ENCODE data around the gene KIF5A.
A peak's percentile ranks its signal among the peaks of the same experiment; 100 is the strongest.

The KIF5A gene

GRCh38 chr12:57579677-57580465, 30.0 kb downstream of the KIF5A start:
- TF ChIP-seq, protein P1, sequence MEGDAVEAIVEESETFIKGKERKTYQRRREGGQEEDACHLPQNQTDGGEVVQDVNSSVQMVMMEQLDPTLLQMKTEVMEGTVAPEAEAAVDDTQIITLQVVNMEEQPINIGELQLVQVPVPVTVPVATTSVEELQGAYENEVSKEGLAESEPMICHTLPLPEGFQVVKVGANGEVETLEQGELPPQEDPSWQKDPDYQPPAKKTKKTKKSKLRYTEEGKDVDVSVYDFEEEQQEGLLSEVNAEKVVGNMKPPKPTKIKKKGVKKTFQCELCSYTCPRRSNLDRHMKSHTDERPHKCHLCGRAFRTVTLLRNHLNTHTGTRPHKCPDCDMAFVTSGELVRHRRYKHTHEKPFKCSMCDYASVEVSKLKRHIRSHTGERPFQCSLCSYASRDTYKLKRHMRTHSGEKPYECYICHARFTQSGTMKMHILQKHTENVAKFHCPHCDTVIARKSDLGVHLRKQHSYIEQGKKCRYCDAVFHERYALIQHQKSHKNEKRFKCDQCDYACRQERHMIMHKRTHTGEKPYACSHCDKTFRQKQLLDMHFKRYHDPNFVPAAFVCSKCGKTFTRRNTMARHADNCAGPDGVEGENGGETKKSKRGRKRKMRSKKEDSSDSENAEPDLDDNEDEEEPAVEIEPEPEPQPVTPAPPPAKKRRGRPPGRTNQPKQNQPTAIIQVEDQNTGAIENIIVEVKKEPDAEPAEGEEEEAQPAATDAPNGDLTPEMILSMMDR (IDR thresholded peaks at IDR 0.05; ENCODE audit: low read depth, low read length), result no peak
- no peak overlapping the region for H3K4me3 ChIP-seq (ENCODE audit: low read depth, low read length)

- TF ChIP-seq, protein P1 (IDR thresholded peaks at IDR 0.05; ENCODE audit: low read depth, low read length), result no peak
- H3K4me3 ChIP-seq (ENCODE audit: low read depth, low read length), result no peak overlapping the region
These were observed 30.6 kb downstream of the KIF5A start for GRCh38 chr12:57580466-57580795.

DNA sequence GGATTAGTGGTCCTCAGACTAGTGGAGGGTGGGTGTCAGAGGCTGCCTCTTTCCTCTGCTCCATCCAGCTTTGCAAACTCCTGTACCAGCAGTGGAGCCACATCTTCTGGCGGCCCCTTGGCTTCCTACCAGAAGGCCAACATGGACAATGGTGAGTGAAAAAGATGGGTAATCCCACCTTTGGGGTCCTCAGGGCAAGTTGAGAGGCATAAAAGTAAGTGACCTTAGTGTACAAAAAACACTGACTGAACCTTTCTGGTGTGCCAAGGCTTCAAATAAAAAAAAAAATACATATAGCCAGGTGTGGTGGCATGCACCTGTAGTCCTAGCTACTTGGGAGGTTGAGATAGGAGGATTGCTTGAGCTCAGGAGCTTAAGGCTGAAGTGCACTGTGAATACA, 32.0 kb downstream of the KIF5A start:
- H3K4me3 ChIP-seq (ENCODE audit: low read depth, low read length), result no peak overlapping the region
- TF ChIP-seq, protein P1 (IDR thresholded peaks at IDR 0.05; ENCODE audit: low read depth, low read length), result no peak

DNA sequence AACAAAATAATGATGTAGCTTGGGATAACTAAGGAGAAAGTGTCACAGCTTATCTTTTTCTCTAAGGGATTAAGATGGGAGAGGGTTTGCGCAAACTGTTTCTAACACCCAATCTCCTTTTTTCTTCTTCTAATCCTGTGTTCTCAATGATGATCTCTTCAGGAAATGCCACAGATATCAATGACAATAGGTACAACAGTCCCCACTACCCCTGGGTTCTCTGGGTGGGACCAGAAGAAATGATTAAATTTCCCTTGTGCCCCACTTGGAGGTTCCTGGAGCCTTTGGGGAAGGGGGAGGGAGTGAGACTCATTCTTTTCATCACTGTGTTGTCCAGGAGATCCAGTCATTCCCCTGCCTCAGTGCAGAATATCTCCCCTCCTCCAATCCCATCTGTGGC, 32.6 kb downstream of the KIF5A start:
- H3K4me3 ChIP-seq (ENCODE audit: low read depth, low read length), result no peak overlapping the region
- TF ChIP-seq, protein P1 (IDR thresholded peaks at IDR 0.05; ENCODE audit: low read depth, low read length), result no peak

DNA sequence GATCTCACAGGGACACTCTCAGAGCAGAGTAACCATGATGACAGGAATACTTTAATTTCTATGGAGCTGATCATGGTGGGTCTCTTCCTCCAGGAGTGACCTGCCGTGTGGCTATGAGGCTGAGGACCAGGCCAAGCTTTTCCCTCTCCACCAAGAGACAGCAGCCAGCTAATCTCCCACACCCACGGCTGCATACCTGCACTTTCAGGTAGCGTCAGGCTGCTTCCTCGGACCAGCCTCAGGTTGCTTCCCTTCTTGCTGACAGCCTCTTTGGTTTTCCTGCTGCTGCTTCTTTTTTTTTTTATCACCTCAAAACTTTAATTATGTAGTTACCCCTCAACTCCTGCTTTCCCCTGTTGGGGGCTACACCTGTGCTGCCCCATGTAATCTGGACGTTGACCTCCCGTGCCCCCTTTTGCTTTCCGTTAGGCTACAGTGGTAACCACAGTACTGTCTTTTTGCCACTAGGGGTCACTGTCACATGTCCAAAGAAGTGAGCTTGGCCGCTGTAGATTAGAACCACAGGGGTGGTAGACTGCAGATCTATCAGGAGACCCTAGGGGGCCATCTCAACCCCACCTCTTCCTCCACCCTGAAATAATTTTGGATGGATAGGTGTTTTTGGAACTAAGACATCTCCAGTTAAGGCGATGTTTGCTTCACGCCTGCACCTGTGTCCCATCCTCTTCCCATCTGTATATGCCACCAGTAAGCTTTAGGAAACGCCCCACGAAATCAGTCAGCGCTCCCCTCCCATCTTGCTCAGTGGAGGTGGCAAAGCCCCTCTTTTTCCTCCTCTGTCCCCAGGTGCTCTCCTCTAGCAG, 33.4 kb downstream of the KIF5A start:
- no peak overlapping the region for H3K4me3 ChIP-seq (ENCODE audit: low read depth, low read length)
- TF ChIP-seq, protein P1 (IDR thresholded peaks at IDR 0.05; ENCODE audit: low read depth, low read length), result peak; percentile 88

- H3K4me3 ChIP-seq (ENCODE audit: low read depth, low read length), result no peak overlapping the region
- TF ChIP-seq, protein P1 (IDR thresholded peaks at IDR 0.05; ENCODE audit: low read depth, low read length), result no peak
These were observed 34.2 kb downstream of the KIF5A start for GRCh38 chr12:57584050-57584449.

DNA sequence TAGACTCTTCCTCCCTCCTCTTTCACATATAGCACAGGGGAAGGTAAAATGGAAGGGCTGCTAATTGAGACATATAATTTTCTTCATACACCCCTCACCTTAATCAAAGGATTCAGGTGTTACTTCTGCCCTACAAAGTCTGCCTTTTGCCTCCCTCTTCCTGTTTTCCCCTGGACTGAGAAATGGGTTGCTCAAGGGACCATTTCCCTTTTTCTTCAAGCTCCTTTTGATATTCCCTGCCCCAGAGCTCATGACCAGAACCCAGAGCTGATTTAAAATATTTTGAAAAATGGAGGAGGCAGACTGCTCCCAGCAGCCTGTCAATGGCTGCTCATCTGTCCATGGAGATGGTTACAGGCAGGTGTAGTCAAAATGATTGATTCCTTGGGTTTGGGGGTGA, 34.8 kb downstream of the KIF5A start:
- TF ChIP-seq, protein P1 (IDR thresholded peaks at IDR 0.05; ENCODE audit: low read depth, low read length), result no peak
- no peak overlapping the region for H3K4me3 ChIP-seq (ENCODE audit: low read depth, low read length)
